Fibroblast of the aortic adventitia (primary cell): Measurements from ENCODE around the gene CASP14. TPM values are rescaled to one million over a fixed set of nuclear protein-coding genes. Genes with fewer than 3 reads are reported as not detected.
"Not testable (repeated sequence)": the region's sequence is repeated elsewhere in the genome, so short reads cannot be mapped to it uniquely, and the experiment has no call there.

Source experiments
- DNase-seq: peaks from one replicate; pipeline ENCODE4 v3.0.0-alpha.2; 2010; ENCODE audit warnings: low read depth
- H3K4me3 ChIP-seq: 2 replicates; pipeline ENCODE4 v1.5.1; 2011; ENCODE audit warnings: low read depth, mild to moderate bottlenecking, control low read depth, low read length, moderate library complexity
- CTCF ChIP-seq: IDR thresholded peaks from 2 replicates; pipeline ENCODE4 v1.5.1; 2011; ENCODE audit warnings: mild to moderate bottlenecking, low read length, control low read depth, inconsistent platforms; ENCODE audit not compliant: insufficient read depth
- total RNA-seq: library from RNA; depleted of rRNA; stranded (reverse); fragments of >200 nt; gene quantifications from 2 replicates; pipeline ENCODE4 v1.2.3, GENCODE V29; 2012; ENCODE audit warnings: low replicate concordance

Gene CASP14
- total RNA-seq, 1 donor, result not detected

GRCh38 chr19:15062036-15062435, 12.8 kb downstream of the CASP14 start:
- TF ChIP-seq CTCF, result no peak
- no peak overlapping the region for H3K4me3 ChIP-seq
- no peak for DNase-seq

GRCh38 chr19:15070386-15070785, 21.1 kb downstream of the CASP14 start:
- DNase-seq, H3K4me3 ChIP-seq: not testable (repeated sequence)

- DNase-seq, result no peak
- TF ChIP-seq CTCF, result no peak
- no peak overlapping the region for H3K4me3 ChIP-seq
Measured at GRCh38 chr19:15072930-15073647, 23.8 kb downstream of the CASP14 start.

GRCh38 chr19:15074371-15074770, 25.1 kb downstream of the CASP14 start:
- H3K4me3 ChIP-seq, result no peak overlapping the region
- DNase-seq, result no peak
- TF ChIP-seq CTCF, result no peak

GRCh38 chr19:15075806-15076205, 26.5 kb downstream of the CASP14 start:
- TF ChIP-seq CTCF, result no peak
- no peak overlapping the region for H3K4me3 ChIP-seq
- no peak for DNase-seq

- not testable (repeated sequence) for DNase-seq, H3K4me3 ChIP-seq
Measured at GRCh38 chr19:15080002-15080401, 30.7 kb downstream of the CASP14 start.

- TF ChIP-seq CTCF, result no peak
- DNase-seq, result no peak
- no peak within 1 kb of the TSS for H3K4me3 ChIP-seq
Measured at GRCh38 chr19:15081911-15082310, 32.6 kb downstream of the CASP14 start, which contains the start of gene OR1I1. Gene OR1I1 (plus strand): TSS chr19:15082211. CDS start chr19:15087066, 4,855 bp downstream.

- DNase-seq, result no peak
- no peak for TF ChIP-seq CTCF
- H3K4me3 ChIP-seq, result no peak overlapping the region
Measured at GRCh38 chr19:15087182-15087581, 37.9 kb downstream of the CASP14 start.
